ENCODE measurements around the gene MAPK1.
A peak's percentile ranks its signal among the peaks of the same experiment; 100 is the strongest.

Gene MAPK1

GRCh38 chr22:21780259-21780658 is 87.2 kb downstream of the MAPK1 start:
- DNase-seq: no peak

GRCh38 chr22:21779444-21779843 is 88.0 kb downstream of the MAPK1 start:
- DNase-seq: no peak

- DNase-seq: no peak
These were observed 88.6 kb downstream of the MAPK1 start for GRCh38 chr22:21778705-21779363.

GRCh38 chr22:21771631-21771976 is 95.8 kb downstream of the MAPK1 start:
- no peak for DNase-seq

DNA sequence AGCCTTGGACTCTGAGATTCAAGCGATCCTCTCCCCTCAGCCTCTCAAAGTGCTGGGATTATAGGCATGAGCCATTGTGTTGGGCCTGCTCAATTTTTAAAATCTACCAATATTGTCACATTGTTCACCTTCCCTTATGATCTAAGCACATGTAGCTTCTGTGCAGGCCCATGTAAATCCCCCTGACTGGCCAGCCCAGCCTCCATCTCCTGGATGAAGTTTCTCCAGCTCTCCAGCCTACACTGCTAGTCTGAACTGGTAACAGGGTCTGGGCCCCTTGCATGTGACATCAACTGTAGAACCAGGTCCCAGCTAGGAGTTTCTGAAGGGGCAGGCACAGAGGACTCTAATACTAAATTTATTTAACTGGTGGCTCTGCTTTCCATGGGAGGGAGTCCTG is 99.0 kb downstream of the MAPK1 start:
- DNase-seq: no peak

DNA sequence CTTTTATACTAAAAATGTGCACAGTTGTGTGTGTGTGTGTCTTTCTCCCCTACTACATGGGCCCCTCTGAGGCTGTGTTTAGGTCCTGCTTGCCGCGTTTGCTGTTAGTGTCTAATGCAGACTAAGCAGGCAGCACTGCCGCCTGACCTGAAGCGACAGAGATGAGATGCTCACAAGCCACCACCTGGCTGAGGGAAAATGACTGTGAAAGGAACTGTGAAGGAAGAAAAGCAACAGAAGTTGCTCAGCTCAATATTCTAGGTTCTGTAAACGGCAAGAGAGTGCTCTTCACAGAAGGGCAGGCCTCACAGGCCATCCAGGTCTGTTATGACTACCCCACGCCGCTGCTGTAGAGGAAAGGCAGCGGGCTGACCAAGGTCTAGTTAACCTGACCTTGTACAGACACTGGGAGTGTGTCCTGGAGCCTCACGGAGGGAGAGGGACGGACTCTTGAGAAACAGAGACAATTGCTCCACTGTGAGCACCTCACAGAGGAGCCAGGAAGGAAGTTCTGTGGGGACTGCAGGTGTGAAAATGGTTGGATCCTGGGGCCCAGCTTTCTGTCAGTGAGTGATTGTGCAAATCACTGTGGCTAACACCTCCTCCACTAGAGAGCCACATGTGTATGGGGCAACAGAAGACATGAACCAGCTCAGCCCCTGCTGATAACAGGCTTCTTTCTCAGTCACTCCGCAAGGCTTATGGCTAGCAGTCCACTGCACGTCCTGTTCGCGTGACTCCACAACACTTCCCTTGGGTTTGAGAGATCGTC is 100.6 kb downstream of the MAPK1 start:
- no peak for DNase-seq

- DNase-seq: no peak
These were observed 101.4 kb downstream of the MAPK1 start for GRCh38 chr22:21765909-21766529.

DNA sequence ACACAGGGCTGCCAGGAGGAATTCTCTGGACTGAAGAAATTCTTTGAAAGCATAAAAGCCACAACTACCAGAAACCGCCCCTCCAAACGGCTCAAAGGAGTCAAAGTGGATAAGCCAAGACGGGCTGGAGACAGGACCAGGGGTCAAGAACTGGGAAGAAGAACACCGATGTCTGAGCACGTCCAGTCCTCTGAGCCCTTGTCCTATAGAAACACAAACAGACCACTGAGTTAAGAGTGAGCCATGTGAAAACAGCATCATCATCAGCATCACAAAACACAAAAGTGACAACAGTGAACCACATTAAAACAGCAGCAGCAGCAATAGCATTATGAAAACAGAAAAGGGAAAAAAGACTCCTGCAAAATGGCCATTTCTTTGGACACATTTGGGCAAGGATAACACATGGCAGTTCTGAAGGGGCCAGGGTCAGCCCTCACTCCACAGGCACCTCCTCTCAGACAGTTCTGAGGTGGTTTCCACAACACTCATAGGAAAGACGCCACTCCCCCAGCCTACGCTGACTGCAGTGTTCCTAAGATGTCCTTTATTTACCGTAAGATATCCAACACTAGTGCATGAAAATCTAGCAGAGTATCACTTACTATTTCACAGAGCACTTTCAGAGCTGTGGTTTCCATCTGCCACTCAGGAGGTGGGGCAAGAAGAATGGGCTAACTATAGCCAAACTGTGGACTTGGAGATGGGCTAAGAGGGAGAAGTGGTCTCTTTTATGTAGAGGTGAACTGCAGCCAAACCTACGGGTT is 103.2 kb downstream of the MAPK1 start:
- DNase-seq: no peak

DNA sequence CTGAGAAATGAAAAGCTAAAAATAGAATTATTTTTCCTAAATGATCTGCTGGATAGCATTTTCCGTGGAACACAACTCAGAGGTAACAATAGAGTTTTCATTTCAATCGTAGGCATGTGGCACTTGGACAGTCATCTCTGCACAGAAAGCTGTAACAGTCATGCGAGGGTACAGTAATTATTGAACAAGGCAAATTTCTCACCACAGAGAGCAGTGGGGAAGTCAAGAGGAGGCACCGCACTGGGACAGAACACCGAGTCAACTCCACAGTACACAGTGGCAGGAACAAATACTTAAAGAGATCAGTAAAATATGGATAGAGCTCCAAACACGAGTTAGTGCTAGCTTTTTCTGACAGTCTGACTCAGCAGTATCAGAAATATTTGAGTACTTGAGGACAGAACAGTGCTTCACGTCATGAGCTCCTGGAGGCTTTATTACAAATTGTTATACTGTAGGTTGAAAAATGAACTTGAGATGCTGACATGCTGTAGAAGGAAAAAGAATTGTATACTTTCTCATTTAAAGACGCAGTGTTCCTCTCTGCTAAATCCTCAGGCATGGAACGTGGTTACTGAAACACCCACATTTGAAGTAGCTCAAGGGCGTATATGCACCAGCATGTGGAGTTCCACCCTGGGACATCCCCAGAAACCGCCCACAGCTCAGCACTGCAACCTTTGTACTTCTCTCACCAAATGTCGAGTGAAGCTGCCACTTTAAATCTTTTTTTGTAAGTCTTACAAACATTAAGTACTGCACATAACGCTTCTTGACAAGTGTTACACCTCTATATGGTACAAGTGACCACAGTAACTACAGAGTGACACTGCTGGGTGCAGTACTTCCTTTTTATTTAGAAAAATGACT is 104.5 kb downstream of the MAPK1 start:
- DNase-seq: no peak

GRCh38 chr22:21761994-21762680 is 105.3 kb downstream of the MAPK1 start:
- DNase-seq: no peak

GRCh38 chr22:21761086-21761485 is 106.4 kb downstream of the MAPK1 start:
- no peak for DNase-seq

DNA sequence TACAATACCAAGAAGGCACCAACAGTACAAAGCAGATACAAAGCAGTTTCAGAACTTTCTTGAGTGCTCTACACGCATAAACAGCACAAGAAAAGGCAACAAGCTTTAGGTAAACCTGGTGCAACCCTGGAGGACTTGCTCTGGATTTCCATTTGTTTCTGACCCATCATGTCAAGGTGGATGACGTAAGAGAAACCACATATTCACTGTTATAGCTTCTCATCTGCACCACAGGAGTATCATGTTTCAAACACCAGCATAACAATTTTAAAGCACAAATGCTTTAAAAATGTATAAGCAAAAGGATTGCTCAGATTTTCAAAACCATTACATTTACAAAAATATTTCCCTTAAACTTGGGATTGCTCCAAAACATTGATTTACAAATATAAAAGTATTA is 106.8 kb downstream of the MAPK1 start:
- DNase-seq: peak; percentile 46

DNA sequence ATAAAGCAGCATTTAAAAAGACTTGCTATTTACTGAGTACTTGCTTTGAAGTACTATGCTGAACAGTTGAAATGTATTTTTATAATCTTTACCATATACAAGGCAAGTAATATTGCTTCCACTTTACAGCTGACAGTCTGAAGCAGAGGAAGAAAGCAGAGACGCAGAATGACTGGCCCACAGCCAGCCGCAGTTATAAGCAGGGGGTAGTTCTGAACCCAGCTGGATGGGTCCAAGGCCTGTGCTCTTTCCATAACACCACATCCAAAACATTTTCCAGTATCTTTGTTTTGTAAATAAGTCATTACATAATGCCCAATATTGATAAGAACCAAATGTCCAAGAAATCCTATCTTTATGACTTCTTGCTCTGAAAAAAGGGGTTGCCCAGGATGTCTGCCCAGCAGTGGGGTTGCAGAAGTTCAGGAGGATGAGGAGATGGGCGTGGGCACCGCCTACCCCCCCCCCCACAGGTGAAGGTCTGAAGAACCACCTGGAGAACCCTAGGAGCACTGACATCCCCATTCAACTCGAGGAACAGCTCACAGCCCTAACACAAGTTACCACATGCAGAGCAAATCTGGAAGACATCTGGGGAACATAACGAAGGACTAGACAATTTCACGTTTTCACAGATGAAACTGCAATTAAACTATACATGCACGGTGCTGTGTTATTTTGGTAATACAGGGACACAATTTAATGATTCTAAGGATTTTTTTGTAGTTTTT is 107.6 kb downstream of the MAPK1 start:
- peak; percentile 46 for DNase-seq

DNA sequence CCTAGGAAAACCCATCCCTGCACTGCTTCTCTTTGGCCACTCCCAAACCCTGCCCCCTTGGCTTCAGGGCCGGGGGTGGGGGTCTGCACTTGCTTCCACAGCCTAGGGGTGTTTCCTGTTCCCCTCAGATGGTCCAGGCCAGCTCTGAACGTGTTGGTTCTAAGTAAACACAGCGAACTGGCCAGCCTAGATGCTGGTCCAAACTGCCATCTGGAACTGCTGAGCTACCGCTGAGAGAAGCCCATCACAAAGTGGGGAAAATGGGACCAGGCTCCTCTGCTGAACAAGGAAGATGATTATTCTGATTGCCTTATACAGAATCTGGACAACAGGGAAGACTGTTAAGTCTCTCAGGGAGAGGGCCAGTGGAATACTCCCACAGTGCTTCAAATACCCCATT is 108.4 kb downstream of the MAPK1 start:
- DNase-seq: no peak

- DNase-seq: no peak
These were observed 109.2 kb downstream of the MAPK1 start for GRCh38 chr22:21758091-21758864.

GRCh38 chr22:21755851-21756284 is 111.6 kb downstream of the MAPK1 start:
- no peak for DNase-seq

DNA sequence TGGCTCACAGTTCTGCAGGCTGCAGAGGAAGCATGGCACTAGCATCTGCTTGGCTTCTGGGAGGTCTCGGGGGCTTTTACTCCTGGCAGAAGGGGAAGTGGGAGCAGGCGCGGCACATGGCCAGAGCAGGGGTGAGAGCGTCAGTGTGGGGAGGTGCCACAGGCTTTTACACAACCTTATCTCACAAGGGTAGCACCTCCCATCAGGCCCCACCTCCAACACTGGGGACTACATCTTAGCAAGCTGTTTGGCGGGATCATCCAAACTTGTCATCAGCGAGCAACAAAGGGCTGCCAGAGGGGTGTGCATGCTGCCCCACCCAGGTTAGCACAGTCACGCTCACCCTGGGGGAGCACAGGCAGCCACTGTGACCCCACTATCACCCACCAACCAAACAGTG is 112.9 kb downstream of the MAPK1 start:
- DNase-seq: peak; percentile 96

- DNase-seq: peak; percentile 37
These were observed 113.9 kb downstream of the MAPK1 start for GRCh38 chr22:21753374-21754111.

DNA sequence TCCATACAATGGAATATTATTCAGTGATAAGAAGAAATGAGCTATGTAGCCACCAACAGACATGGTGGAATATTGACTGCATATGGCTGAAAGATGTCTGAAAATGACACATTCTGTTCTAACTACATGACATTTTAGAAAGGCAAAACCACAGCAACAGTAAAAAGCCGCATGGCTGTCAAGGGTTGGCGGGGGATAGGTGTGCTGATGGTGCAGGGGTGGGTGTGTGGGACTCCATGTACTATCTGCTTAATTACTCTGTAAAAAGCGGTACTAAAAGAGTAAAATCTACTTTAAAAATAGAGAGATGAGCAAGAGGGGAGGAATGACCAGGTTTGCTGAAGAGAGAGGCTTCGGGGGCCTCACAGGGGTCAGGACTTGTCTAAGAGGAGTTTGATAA is 115.2 kb downstream of the MAPK1 start:
- DNase-seq: no peak

GRCh38 chr22:21745948-21746347 is 121.5 kb downstream of the MAPK1 start:
- DNase-seq: no peak

All from NCI-H2171 treated with DMSO at 0.1 percent for 48 hours (cell line).